Thyroid gland (tissue), 4 donors: ENCODE data around the gene TECPR2.

Source experiments
- CTCF ChIP-seq, 6 experiments: fragments of 200-600 bp in 3 of 6; fragments of 450-650 bp in 3 of 6; sonication (generic) in 3 of 6; IDR thresholded peaks; one replicate each; pipeline ENCODE4 v1.5.1; 2016 to 2019; ENCODE audit warnings: antibody characterized with exemption in 6 of 6, mild to moderate bottlenecking in 2 of 6, inconsistent platforms in 1 of 6, moderate library complexity in 1 of 6
- POLR2A ChIP-seq, 2 donors: fragments of 450-650 bp; IDR thresholded peaks; one replicate each; pipeline ENCODE4 v1.6.1; 2017; ENCODE audit warnings: antibody characterized with exemption in 2 of 2, mild to moderate bottlenecking in 2 of 2, moderate library complexity in 1 of 2

GRCh38 chr14:102390064-102390855, 27.5 kb downstream of the TECPR2 start:
- no peak for TF ChIP-seq CTCF (IDR thresholded peaks at IDR 0.05)
- TF ChIP-seq POLR2A (IDR thresholded peaks at IDR 0.05): no peak
